G401 (cell line): ENCODE measurements around the gene EBNA1BP2. TPM values are rescaled to one million over a fixed set of nuclear protein-coding genes. Genes with fewer than 3 reads are reported as not detected.
A peak's percentile ranks its signal among the peaks of the same experiment; 100 is the strongest.
"Not testable (repeated sequence)": the region's sequence is repeated elsewhere in the genome, so short reads cannot be mapped to it uniquely, and the experiment has no call there.

ENCODE experiments used
- DNase-seq: peaks from one replicate; pipeline ENCODE4 v3.0.0-alpha.2; 2015; ENCODE audit warnings: low spot score
- in situ Hi-C: cut with HindIII; loops from 2 replicates; pipeline ENCODE4 v1.10.0; 2016; ENCODE audit warnings: low sequenced_read_pairs, mixed read lengths
- total RNA-seq: library from RNA; depleted of rRNA; stranded (reverse); fragments of >200 nt; shearing (Covaris generic); gene quantifications from 2 replicates; pipeline ENCODE4 v1.2.3, GENCODE V29; 2014

Gene EBNA1BP2
- total RNA-seq, 1 experiment from 2014 or later = 331 TPM

DNA sequence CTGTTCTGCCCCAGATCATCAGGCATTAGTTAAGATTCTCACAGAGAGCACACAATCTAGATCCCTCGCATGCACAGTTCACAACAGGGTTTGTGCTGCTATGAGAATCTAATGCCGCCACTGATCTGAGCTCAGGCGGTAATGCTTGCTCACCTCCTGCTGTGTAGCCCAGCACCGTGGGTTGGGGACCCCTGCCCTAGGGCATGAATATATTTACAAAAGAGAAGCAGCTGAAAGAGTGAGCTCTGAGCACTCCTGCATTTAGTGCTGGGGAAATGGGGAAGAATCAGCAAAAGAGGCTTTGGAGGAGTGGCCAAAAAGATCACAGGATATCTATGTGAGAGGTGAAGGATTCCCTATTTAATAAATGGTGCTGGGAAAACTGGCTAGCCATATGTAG, 5.6 kb upstream of the EBNA1BP2 start:
- in situ Hi-C loops = no loop called here
- DNase-seq = no peak

DNA sequence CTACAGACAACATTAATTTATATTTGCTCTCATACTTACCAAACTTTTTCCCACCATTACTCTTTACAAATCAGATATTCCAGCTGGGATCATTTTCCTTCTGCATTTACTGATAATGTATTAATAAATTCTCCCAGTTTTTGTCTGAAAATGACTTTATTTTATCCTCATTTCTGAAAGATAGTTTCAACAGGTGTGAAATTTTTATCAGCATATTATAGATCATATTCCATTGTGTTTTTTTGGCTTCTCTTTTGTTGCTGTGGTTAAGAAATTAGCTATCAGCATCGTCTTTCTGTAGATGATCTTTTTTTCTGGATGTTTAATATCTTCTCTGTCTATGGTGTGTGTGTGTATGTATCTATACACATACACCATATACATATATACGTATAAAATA, 2.8 kb upstream of the EBNA1BP2 start:
- no peak for DNase-seq

DNA sequence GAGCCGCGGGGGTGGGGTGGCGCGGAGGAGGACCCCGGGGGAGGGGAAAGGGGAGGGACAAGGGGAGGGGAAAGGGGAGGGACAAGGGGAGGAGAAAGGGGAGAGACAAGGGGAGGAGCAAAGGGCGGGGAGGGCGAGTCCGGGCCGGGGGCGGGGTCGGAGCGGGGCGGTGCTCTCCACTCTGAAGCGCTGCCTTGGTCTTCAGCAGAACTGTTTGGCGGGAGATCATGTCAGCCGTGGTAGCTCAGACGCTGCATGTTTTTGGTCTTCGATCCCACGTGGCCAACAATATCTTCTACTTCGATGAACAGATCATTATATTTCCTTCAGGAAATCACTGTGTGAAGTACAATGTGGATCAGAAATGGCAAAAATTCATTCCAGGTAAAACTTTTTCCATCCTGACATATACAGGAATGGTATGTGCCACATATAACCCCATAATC, 460 bp upstream of the EBNA1BP2 start:
- peak; percentile 92 for DNase-seq

More for the DNA sequence above, 2.8 kb upstream of the EBNA1BP2 start:
- in situ Hi-C loops = no loop called here

DNA sequence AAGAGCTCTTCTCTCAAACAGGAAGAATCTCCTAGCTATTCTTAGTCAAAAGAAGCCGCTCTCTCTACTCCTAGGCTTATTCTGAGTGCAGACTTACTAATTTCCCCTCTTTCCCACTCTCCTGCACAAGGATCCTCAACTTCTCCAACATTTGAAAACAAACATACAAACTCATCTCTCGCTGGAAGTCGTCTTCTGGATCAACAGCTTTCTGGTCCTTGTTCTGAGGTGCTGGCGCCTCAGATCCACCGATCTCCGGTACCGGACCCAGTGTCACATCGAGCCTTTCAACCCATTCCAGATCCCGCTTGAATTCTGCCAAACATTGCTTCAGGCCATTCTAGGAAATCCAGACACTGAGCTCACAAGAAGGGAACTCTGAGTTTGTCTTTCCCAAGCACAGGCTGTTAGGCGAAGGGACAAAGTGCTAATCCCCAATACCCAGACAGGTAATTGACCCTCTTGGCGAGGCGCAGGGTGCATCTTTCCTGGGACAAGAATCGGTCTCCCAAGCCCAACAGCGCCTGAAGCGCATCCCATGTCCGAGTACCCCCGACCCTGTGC, 696 bp downstream of the EBNA1BP2 start:
- in situ Hi-C loops = no loop called here
- DNase-seq = no peak

More for the DNA sequence above, 460 bp upstream of the EBNA1BP2 start:
- in situ Hi-C loops = no loop called here

DNA sequence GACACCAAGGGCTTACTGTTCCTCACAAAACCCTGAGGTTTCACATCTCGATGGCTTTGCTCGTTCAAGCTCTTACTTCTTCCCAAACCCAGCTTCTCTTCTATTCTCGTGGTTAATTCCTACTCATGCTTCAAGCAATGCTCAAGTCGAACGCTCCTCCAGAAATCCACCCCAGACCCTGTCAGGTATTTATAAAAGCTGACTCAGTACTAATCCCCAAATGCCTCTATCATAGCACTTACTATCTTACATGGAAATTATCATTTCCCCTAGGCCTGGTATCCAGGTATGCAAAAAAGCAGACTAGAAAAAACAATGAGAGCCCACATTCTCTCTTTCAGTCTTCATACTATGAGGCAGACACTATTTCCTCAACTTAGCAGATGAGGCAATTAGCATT, 6.3 kb downstream of the EBNA1BP2 start:
- in situ Hi-C loops = no loop called here
- no peak for DNase-seq

DNA sequence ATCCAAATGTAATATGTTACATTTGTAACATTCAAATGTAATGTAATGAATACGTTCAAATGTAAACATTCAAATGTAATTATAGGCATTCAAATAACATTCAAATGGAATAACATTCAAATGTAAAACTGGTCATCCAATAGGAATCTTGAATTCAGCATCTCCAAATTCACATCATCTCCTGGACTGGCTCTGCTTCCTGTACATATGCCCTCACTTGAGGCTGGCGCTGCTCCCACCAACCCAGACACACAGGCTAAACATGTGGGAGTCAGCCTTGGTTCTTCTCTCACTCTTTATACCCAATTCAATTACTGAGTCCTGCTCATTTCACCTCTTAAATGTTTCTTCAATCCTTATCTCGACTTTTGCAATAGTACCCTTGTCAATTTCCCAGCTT, 6.9 kb downstream of the EBNA1BP2 start:
- no peak for DNase-seq
- in situ Hi-C loops = no loop called here

DNA sequence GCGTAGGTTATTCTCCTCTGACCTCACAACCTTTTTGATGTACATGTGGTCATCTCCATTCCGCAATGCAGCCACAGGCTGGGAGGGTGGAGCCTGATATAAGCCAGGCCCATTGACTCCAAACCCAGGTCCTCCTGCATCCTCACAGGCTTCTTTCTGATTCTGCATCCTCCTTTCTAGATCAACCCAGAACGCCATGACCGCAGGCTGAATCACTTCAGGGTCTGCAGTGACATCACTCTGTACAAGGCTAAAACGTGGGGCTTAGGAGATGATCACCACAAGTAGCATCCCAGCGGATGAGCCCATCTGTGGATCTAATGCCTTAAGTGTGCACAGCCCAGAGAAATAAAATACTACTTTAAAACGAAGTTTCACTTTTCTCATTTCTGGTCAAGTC, 16.1 kb downstream of the EBNA1BP2 start:
- in situ Hi-C loops = no loop called here
- DNase-seq = no peak

DNA sequence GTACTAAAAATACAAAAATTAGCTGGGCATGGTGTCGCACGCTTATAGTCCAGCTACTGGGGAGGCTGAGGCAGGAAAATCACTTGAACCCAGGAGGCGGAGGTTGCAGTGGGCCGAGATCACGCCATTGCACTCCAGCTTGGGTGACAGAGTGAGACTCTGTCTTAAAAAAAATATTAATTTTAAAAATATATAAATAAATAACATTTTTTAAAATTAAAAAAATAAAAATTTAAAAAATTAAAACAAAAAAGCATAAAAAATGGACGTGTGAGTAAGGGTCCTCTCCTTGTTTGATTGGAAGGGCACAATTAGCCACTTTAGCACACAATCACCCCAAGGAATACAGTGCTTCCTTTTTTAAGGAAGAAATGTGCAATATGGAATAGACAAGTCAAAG, 18.6 kb downstream of the EBNA1BP2 start:
- DNase-seq = no peak
- in situ Hi-C loops = no loop called here

DNA sequence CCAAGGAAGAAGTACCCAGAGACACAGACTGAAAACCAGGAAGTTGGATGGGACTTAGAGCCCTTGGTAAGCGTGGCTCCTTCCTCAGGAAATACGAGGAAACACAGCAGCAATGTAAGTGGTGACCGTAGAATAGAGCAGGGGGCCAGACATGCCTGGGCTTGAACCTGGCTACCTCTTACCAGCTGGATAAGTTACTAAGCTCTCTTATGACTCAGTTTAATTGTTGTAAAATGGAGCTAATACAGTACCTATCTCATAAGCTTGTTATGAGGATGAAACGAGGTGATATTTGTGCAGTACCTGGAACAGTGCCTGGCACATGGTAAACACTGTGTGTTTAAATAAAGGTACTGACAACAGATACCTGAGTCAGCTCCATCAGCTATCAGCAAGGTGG, 19.2 kb downstream of the EBNA1BP2 start:
- DNase-seq = no peak
- in situ Hi-C loops = no loop called here

DNA sequence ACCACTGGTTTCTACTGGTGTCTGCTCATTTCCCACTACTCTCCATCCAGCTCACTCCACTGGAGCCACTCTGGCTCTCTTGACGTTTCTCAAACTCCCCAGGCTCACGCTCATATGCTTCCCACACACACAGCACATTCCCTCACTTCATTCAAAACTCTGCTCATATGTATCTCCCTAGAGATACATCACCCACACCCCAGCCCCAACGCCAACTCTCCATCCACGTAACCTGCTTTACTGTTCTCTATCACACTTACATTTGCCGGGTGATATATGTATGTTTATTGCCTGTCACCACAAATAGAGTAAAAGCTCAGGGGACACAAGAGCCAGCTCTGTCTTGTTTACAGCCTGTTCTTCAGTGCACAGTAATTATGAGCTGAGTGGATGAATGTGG, 22.2 kb downstream of the EBNA1BP2 start:
- in situ Hi-C loops = no loop called here
- DNase-seq = no peak

DNA sequence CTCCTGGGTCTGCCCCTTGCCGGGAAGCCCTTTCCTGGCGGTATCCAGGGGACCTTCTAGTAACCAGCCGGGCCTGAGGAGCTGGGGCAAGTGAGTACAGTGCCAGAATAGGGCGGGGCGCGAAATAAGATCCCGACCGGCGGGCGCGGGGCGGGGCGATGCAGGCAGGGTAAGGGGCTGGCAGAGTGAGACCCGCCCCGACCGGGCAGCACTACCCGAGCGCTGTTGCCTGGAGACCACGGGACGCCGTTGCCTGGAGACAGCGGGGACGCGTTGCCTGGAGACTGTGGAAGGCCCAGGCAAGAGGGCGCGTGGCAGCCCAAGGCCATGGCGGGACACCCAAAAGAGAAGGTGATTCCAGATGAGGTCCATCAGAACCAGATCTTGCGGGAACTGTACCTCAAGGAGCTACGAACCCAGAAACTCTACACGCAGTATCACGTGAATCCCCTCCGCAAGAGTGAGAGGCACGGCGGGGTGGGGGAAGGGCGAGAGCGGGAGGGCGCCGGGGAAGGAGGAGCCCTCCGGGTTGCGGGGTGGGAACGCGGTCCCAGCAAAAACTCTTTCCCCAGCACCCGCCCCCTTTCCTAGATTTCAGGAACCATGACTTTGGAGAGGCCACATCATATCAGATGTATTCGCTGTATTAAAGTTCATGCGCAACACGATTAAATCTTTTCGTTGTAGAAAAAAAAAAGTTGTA, 24.3 kb downstream of the EBNA1BP2 start:
- in situ Hi-C loops = no loop called here
- DNase-seq = peak; percentile 61

DNA sequence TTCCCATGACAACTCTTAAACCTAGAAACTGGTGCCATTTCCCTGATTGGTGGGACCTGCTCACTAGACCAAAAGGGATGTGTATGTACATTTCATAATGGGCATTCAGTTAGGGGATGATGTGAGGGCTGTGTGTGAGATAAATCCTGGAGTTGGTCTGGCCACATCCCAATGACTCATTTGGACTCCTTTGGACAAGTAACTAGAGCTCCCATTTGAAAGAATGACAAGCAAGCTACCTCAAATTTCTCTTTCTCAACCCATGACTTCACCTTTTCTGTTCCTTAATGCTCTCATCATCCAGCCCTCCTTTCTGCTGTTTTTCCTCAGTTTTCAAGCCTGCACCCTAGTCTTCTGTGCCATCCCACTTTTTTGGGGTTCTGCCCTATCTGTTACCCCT, 27.9 kb downstream of the EBNA1BP2 start:
- no peak for DNase-seq
- in situ Hi-C loops = no loop called here

DNA sequence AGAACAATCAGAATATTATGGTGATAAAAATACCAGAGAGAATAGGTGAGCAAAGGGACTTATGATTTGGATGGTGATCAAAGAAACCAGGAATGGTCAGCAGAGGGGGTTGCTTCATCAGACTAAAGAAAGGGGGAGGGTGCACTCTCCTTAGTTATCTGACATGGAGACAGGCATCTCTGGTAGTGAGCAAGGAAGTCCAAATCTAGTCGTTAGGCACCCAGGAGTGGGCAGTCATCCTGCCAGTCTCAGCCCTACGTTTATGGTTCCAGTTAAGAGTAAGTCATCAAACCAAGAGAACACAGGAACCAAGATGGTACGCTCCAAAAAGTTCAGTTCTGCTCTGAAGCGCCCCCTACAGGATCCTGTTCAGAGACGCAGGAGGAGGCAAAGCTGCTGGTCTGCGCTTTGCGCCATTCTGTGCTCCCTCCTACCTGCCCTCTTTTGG, 28.6 kb downstream of the EBNA1BP2 start:
- in situ Hi-C loops = no loop called here
- peak; percentile 17 for DNase-seq

DNA sequence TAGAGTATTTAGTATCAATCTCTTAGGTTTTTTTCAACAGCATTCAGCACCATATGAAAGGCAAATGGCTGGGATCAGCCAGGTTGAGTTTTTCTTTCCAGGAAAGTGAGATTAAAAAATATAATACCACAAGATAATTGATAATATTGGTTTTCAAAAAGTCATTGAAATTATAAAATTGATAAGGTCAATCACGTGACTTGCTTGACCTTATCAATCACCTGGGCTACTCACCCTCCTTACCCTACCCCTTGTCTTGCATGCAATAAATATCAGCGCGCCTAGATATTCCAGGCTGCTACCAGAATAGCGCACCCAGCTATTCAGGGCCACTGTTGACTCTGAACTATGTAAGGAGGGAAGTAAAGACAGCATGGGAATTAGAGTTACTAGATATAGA, 31.5 kb downstream of the EBNA1BP2 start:
- no peak for DNase-seq
- in situ Hi-C loops = no loop called here

DNA sequence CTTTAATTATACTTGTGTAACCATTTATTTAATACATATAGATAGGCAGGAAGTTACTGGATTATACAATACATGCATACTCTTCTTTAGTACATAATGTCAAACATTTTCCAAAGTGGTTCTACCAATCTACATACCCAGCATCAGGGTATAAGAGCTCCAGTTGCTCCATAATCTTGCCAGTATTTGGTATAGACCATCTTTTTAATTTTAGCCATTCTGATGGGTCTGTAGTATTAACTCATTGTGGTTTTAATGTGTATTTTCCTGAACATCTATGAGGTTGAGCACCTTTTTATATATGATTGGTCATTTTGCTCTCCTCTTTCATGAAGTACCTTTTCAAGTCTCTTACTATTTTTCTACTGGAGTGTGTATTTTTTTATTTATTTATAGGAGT, 32.1 kb downstream of the EBNA1BP2 start:
- DNase-seq = no peak
- in situ Hi-C loops = no loop called here

DNA sequence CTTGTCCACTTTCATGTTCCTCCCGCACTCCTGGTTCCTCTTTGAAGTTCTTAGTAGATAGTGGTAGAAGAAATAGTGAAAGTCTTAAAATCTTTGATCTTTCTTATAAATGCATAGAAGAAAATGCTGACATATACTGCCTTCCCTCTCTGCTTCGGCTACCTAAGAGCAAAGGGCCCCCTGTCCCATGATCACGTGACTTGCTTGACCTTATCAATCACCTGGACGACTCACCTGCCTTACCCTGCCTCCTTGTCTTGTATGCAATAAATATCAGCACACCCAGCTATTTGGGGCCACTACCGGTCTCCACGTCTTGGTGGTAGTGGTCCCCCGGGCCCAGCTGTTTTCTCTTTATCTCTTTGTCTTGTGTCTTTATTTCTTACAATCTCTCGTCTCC, 32.8 kb downstream of the EBNA1BP2 start:
- DNase-seq, in situ Hi-C loops: not testable (repeated sequence)

DNA sequence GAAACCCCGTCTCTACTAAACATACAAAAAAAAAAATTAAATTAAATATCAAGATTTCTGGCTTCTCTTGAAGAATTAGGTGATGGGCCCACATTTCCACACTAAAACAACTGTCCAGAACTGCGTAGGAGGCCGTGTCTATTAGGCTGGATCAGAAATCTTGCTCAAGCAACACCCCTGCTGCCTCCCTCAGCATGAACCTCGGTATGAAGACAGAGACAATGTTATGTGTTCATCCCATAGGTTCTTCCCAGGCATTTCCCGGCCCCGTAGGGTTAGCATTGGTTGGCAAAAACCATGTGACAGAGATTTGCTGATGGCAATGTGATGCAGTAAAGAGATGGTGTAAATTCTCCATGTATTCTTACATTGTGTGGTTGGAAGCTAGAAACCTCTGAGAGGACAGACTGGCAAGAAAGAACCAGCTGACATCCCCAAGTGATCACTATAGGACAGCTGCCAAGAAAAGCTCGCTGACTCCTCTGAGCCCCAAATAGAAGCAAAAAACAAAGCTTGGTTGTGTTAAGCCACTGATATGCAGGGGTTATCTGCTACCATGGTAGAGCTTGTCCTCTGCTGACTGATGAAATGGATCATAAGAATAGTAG, 34.5 kb downstream of the EBNA1BP2 start:
- in situ Hi-C loops = no loop called here
- no peak for DNase-seq

DNA sequence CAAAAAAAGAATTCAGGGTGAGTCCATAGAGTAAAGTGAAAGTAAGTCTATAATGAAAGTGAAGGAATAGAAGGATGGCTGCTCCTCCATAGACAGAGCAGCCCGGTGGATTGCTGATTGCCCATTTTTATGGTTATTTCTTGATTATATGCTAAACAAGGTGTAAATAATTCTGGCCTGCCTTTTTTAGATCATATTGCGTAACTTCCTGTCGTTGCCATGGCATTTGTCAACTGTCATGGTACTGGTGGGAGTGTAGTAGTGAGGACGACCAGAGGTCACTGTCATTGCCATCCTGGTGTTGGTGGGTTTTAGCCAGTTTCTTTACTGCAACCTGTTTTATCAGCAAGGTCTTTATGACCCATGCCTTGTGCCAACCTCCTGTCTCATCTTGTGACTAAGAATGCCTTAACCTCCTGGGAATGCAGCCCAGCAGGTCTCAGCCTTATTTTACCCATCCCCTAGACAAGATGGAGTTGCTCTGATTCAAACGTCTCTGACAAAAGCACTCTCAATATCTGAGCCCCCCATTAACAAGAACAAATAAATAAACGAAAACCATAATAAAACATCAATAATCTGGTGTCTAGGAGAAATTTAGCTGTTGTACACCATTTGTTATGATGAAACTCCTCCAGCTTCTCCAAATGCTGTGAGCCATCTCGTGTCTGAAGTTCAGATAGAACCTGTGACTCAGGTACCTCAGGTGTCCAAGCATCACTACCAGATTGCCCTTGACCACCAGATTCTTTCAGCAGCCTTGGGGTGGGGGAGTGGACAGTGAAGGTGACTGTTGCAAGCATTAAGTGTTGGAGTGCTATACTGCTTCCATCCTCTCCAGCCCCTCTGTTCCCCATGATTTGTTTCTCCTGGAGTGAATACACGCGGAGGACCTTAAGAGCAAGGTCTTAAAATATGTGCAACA, 36.0 kb downstream of the EBNA1BP2 start:
- in situ Hi-C loops = no loop called here

DNA sequence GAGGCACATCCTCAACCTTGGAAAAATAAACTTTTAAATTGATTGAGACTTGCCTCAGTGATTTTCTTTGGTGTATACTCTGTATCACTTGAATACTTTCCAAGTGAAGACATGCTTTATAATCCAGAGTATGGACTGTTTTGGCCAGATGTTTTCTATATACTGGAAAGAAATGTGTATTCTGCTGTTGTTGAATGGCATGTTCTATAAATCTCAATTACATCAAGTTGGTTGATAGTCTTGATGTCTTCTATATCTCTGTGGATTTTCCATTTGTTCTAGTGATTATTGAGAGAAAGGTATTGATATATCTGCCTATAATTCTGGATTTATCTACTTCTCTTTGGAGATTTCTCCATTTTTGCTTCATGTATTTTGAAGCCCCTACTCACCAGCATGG, 37.5 kb downstream of the EBNA1BP2 start:
- no peak for DNase-seq
- in situ Hi-C loops = no loop called here

More for the DNA sequence above, 36.0 kb downstream of the EBNA1BP2 start:
- DNase-seq = no peak

DNA sequence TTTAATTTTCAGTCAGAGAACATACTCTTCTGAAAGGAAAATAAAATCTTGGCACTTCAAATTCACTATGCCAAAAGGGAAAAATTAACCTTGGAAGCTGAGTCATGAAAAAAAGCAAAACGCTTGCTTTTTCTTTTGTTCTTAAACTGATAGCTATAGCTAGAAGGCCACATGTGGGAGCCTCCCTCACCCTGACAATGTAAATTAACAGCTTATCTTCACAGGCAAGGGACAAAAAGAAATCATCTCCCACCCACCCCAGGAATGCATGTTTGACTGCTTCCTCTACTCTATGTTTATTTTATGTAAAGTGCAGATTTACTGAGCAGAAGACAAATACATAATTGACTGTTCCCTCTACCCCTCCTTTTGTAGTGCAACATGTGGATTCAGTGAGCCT, 38.0 kb downstream of the EBNA1BP2 start:
- DNase-seq = no peak
- in situ Hi-C loops = no loop called here
